ENCODE measurements around the gene MAN1A1.
"Not testable (repeated sequence)": the region's sequence is repeated elsewhere in the genome, so short reads cannot be mapped to it uniquely, and the experiment has no call there.

The MAN1A1 gene

DNA sequence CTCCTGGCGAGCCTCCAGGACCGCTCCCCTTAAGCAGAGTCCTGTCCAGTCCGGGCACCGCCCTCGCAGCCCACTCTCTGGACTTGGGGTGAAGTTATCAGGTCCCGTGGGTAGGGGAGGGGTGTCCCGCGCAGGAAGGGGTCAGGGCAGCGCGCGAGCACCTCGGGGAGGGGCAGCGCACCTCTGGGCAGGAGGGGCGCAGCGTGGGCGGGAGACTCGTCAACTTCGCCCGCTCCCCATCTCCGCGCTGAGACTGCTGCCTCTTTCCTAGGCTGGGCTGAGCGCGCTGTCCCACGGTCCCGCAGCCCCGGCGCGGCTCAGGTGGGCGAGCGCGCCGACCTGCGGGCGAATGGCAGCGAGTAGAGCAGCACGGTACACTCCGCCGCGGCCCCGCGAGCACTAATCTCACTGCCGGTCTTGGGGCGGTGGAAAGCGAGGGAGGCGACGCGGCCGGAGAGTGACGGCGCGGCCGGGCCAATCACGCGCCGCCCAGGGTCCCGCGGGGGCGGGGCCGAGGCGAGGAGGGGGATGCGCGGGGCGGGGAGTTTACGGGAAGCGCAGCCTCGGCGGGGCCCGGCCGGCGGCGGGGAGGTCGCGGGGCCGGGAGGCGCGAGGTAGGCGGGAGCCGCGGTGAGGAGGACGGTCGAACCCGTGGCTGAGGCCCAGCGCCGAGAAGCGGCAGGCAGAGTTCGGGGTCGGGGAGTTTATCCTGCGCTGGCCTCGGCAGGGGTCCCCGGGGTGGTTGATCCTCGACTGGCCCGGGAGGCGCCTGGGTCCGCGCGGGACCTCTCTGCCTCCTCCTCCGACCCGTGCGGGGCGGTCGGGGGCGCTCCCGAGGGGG, at the start of gene MAN1A1:
TSS of gene MAN1A1 (minus strand) at position 401 of the 841 bp plus-strand sequence. CDS start 696 bp downstream, outside the sequence.
- DNase-seq, result peak; percentile 85

DNA sequence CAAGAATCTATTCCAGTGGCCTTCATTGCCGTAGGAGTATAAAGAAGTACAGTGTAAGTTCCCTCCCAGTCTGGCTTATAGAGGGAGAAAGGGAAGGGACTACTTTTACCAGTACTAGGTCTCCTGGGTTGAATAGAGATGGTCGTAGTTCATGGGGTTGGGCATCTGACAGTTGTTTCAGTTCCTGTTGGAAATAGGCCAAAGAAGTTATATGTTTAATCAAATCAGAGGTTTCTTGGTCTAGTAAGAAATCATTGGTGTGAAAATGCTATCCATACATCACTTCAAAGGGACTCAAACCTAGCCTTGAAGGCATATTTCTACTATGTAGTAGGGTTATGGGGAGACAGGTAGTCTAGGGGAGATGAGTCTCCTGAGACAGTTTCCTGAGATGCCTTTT, 45.6 kb upstream of the MAN1A1 start:
- no peak for DNase-seq

DNA sequence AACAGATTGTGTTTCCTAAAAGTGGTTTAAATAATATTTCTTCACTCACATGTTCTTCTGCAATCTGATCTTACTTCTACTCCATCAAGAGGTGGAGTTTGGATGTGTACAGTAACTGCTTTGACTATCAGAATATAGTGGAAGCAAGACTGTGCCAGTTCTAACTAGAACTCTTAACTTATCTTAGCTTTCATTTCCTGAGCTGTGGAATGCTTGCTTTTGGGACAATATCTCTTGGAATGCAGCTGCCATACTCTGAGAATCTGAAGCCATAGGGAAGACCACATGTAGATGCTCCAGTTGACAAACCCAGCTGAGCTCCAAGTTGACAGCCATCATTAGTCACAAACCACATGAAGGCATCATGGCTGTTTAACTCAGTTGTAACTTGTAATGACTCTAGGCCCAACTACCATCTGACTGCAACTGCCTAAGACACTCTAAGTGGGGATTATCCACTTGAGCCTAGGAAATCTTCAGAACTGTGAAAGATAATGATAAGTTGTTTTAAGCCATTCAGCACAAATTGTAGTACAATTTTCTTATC, 40.8 kb upstream of the MAN1A1 start:
- DNase-seq, result no peak

- DNase-seq, result no peak
Observed at GRCh38 chr6:119385994-119386393, 36.4 kb upstream of the MAN1A1 start.

GRCh38 chr6:119384444-119384843, 34.9 kb upstream of the MAN1A1 start:
- no peak for DNase-seq

GRCh38 chr6:119379809-119380208, 30.2 kb upstream of the MAN1A1 start:
- no peak for DNase-seq

DNA sequence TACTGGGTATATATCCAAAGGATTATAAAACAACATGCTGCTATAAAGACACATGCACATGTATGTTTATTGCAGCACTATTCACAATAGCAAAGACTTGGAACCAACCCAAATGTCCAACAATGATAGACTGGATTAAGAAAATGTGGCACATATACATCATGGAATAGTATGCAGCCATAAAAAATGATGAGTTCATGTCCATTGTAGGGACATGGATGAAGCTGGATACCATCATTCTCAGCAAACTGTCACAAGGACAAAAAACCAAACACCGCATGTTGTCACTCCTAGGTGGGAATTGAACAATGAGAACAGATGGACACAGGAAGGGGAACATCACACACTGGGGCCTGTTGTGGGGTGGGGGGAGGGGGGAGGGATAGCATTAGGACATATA, 27.5 kb upstream of the MAN1A1 start:
- DNase-seq, result not testable (repeated sequence)

DNA sequence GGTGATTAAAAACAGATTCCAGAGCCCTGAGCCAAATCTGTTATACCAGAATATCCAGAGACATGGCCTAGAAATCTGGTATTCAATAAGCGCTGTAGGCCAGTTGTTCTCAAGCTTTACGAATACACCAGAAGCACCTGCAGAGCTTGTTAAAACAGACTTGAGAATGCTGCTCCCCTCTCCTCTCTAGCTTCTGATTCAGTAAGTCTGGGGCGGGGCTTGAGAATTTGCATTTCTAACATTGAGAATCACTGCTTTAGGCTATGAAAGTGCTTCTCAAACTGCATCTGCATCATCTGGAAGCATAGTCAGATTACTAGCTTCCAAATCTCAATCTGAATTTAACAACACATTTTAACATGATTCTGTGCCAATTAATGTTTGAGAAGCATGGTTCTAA, 20.5 kb upstream of the MAN1A1 start:
- no peak for DNase-seq

- no peak for DNase-seq
Observed at GRCh38 chr6:119368921-119369320, 19.4 kb upstream of the MAN1A1 start.

GRCh38 chr6:119361209-119361608, 11.6 kb upstream of the MAN1A1 start:
- DNase-seq, result no peak

DNA sequence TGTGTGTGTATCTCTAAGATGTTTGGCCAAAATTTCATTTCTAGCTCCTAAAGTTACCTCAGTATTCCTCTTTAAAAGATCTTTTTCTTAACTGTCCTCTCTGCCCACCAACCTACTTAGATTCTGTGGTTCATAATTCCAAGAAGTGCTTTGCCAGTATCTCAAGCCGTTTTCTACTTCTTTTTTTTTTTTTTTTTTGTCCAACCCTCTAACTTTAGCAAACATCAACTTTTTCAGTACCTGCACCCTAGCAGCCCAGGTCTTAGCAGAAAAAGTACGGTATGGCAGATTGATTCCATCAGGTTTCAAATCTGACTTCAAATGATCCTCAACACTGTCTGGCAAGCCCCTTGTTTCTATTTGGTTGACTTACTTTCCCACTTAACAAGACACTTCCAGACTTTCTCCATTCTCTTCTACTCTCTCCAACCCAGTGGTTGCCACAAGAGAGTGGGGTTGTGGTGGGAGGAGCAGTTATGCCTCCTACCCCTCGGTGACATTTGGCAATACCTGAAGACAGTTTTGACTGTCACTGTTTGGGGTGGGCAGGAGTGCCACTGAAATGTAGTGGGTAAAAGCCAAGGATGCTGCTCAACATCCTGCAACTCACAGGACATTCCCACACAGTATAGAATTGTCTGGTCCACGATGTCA, 10.8 kb upstream of the MAN1A1 start:
- DNase-seq, result no peak

DNA sequence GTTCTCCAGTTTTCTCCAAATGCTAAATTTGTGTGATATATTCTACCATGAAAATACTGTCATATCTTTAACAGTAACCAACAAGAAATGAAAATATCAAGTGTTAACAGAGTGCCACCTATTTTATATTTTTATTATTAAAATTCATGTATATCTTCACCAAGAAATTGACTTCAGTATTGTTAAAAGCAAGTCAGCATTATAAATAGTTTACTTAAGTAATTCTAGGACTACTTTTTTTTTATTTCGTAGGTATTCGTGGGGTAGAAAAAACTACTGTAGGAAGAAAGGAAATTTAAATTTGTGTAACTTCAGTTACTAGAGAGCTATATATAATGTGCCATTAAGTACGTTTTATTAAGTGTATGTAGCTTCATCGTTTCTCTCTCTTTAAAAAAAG, 6.3 kb upstream of the MAN1A1 start:
- DNase-seq, result no peak

DNA sequence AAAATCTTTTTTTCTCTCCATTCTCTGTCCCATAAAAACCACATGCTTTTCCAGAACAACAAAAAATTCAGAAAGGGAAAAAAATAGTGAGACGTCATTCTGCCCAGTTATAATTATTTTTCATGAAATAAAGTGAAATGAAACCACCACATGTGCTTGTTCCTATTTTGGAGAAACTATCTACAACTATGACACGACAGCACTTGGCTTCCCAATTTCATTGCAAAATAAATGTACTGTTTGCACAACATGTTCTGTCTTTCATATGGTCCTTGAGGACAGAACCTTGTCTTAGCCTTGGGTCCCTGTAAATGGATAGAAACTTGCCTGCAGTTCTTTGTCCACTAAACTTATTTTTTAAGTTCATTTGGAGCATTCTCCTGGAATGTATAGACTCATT, 5.6 kb upstream of the MAN1A1 start:
- DNase-seq, result no peak

GRCh38 chr6:119353696-119354095, 4.1 kb upstream of the MAN1A1 start:
- DNase-seq, result no peak

DNA sequence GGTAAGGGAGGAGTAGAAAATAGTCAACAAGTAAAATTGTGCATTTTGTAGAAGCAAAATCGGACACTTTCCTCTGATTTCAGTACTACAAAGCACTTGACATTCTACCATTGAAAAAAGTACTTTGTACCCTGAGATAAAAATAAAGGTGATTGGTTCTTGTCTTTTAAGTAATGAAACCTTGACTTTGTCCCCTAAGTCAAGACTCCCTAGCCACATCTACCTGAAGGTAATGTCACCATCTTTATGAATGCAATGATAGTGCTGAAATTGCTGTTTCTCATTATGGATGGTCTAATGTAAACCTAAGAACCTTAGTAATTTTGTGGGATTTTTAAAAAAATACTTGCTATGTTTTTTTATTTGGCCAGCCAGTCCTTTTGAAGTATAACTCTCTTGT, 2.4 kb upstream of the MAN1A1 start:
- no peak for DNase-seq

DNA sequence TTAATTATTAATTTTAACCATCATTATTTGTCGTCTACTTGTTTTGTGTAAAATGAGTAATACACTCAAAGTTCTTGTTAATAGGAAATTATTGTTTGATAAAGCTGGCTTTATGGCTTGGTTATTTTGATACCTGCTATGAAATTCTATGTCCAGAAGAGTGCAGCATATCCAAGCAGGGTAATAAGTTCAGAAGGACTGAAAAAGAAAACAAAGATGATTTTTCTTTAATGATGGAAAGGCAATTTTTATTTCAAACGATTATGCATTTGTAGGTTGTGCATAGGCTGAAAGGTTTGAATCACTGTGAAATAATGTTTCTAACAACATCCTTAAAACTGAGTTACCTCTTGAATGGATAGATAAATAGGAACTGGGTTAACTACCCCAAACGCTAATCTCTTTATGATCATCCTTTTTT, 1.4 kb upstream of the MAN1A1 start:
- no peak for DNase-seq

DNA sequence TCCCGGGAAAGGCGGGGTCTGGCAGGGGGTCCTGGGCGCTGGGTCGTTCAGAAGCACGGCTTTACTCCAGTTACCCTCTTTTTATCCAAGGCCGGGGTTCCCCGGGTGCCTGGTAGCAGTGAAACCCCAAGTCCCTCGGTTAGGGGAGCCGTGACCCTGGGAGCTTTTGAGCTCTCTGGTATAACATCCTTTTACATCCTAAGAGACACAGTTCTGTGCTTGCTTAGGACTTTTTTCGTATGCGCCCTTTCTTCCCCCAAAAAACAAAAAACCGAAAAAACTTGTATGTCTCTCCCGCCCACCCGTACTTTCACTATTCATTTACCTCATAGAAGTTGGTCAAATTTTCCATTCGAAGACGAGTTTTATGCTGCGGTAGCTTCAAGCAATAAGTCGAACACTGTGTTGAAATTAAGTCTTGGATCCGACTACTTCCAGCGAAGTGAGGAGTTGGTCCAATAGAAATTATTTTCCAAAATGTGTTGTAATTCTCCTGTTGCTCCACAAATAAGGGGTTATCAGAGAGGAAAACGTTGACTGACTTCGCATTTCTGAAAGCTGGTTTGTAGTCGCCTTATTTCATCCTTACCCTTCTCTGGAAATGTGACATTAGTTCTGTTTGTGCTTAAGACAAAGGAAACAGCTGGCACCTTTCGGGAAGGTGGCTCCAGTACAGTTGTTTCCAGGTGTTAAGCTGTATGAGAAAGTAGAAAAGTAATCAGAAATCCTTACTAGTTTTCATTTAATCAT, 816 bp upstream of the MAN1A1 start:
- no peak for DNase-seq

DNA sequence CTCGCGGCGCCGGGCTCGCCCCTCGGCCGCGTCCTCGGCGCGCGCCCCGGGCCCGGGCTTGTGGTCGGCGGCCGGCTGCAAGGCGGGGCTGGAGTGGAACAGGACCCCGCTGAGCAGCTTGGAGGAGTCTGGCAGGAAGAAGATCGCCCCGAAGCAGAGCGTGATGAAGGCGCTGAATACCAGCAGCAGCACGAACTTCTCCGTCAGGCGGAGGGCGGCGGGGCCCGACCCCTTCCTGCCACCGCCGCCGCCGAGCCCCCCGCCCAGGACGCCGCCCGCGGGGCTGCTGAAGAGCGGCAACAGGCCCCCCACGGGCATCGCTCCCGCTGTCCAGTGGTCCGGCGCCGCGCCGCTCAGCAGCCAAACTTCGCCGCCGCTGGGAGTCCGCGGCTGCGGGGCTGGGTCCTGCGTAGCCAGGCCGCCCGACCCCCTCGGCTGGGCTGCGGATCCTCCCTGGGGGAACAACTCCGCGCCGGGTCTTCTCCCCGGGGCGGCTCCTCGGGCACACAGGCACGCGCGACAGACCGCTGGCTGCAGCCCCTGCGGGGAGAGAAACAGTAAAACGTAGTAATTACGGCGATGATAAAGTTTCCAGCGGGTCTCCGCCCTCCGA, 707 bp downstream of the MAN1A1 start:
- peak; percentile 12 for DNase-seq

- peak; percentile 14 for DNase-seq
Observed at GRCh38 chr6:119348096-119348747, 1.3 kb downstream of the MAN1A1 start.

GRCh38 chr6:119347466-119348095, 2.0 kb downstream of the MAN1A1 start:
- DNase-seq, result no peak

DNA sequence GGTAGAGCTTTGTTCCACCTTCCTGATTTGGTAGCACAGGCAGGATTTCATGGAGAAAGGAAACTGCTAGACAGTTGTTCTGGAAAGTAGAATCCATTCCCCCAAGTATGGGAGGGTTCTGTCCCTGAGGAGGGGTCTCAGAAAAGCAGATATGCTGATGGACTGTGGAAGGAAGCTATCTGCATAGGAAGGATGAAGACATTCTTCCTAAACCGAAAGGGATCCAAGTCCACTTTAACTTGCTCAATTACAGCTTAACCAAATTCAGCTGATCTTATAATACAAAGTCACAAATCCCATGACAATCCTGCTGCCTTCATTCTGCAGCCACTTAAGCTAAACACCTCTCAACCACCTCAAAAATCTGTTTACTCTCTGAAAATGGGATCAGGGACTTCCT, 2.6 kb downstream of the MAN1A1 start:
- DNase-seq, result no peak

DNA sequence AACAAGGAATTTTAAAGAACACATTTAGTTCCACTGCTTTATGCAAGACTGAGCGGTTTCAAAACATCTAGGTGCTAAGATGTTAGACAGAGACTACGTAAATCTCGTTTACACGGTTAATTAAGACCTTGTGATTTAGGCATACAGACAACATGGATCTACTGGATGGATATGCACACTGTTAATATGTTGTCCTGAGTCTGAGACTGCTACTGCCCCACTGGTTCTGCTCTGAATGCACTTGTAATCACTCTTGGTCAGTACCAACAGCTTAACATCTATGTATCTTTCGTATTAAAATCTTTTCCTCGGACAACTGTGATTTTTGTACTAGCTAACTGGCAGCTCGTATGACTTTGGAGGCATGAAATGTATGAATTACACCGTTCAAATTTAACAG, 3.1 kb downstream of the MAN1A1 start:
- DNase-seq, result no peak

Measured in activated CD4-positive, alpha-beta T cell treated with anti-CD3 and anti-CD28 coated beads for 1 hour (primary cell).